PFSK-1 (cell line): ENCODE data around the gene SLITRK2.

Experiments used
- POLR2AphosphoS5 ChIP-seq: IDR thresholded peaks from 2 replicates; pipeline ENCODE4 v1.6.1; 2012; ENCODE audit warnings: low read depth, mild to moderate bottlenecking, control low read depth, low read length, moderate library complexity
- TAF1 ChIP-seq: IDR thresholded peaks from 2 replicates; pipeline ENCODE4 v1.6.1; 2012; ENCODE audit warnings: low read length, control low read depth, borderline replicate concordance; ENCODE audit not compliant: insufficient read depth

DNA sequence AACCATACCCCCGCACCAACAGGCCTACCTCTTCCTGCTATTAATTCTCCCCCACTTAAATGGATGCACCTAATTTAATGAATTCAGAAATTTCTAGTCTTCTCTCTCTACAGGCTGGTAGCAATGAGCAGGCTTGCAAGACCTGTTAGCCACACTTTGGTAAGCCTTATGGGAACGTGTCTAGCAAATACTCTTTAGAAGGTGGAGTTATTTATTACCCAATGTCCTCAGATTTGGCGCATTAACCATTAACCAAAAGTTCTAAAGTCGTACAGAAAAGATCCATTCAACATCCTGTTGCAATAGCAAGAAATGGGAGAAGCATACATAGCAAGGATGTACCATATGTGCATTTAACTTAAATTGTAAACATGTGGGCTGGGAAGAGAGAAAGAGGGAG, 47.5 kb downstream of the SLITRK2 start:
- TF ChIP-seq POLR2AphosphoS5 (no peak), TAF1 (no peak)
